H9 (cell line): ENCODE results near the gene ZNF800. TPM values are rescaled to one million over a fixed set of nuclear protein-coding genes. Genes with fewer than 3 reads are reported as not detected.

Experiments used
- DNase-seq: peaks from one replicate; pipeline ENCODE4 v3.0.0-alpha.2; 2017
- H2AFZ ChIP-seq: one replicate; pipeline ENCODE4 v1.6.1; 2013; ENCODE audit warnings: mild to moderate bottlenecking, low read length, control low read depth, moderate library complexity
- H2AK5ac ChIP-seq: 2 replicates; pipeline ENCODE4 v1.6.1; 2013; ENCODE audit warnings: low read length, control low read depth, mixed read lengths; ENCODE audit not compliant: insufficient read length
- H2BK120ac ChIP-seq: one replicate; pipeline ENCODE4 v1.6.1; 2013; ENCODE audit warnings: low read depth, mild to moderate bottlenecking, low read length, control low read depth, inconsistent platforms; ENCODE audit not compliant: poor library complexity, severe bottlenecking
- H2BK12ac ChIP-seq: 2 replicates; pipeline ENCODE4 v1.6.1; 2013; ENCODE audit warnings: low read length, control low read depth, mixed read lengths, low read depth; ENCODE audit not compliant: insufficient read length
- H2BK15ac ChIP-seq: 2 replicates; pipeline ENCODE4 v1.6.1; 2013; ENCODE audit warnings: low read depth, low read length, control low read depth
- H2BK20ac ChIP-seq: one replicate; pipeline ENCODE4 v1.6.1; 2013; ENCODE audit warnings: low read depth, mild to moderate bottlenecking, low read length, control low read depth, inconsistent platforms; ENCODE audit not compliant: poor library complexity, severe bottlenecking
- H2BK5ac ChIP-seq: 2 replicates; pipeline ENCODE4 v1.6.1; 2013; ENCODE audit warnings: low read length, control low read depth, mixed read lengths; ENCODE audit not compliant: insufficient read length
- H3K14ac ChIP-seq: 2 replicates; pipeline ENCODE4 v1.6.1; 2013; ENCODE audit warnings: low read length, control low read depth; ENCODE audit not compliant: insufficient read depth
- H3K18ac ChIP-seq: 2 replicates; pipeline ENCODE4 v1.6.1; 2013; ENCODE audit warnings: low read depth, mild to moderate bottlenecking, mixed read lengths, low read length, control low read depth; ENCODE audit not compliant: insufficient read length
- H3K23ac ChIP-seq: 2 replicates; pipeline ENCODE4 v1.6.1; 2013; ENCODE audit warnings: low read length, control low read depth, mixed read lengths, low read depth; ENCODE audit not compliant: insufficient read length
- H3K23me2 ChIP-seq: 2 replicates; pipeline ENCODE4 v1.6.1; 2013; ENCODE audit warnings: low read depth, mild to moderate bottlenecking, mixed read lengths, low read length, control low read depth; ENCODE audit not compliant: insufficient read length, poor library complexity, severe bottlenecking
- H3K27ac ChIP-seq: 2 replicates; pipeline ENCODE4 v1.5.1; 2013; ENCODE audit warnings: low read length, control low read depth, mixed read lengths, low read depth; ENCODE audit not compliant: insufficient read length
- H3K27me3 ChIP-seq: 2 replicates; pipeline ENCODE4 v1.6.1; 2013; ENCODE audit warnings: low read length, control low read depth, inconsistent platforms; ENCODE audit not compliant: insufficient read depth
- H3K4ac ChIP-seq: 2 replicates; pipeline ENCODE4 v1.6.1; 2013; ENCODE audit warnings: low read depth, mild to moderate bottlenecking, control low read depth, inconsistent platforms, low read length, moderate library complexity
- H3K4me1 ChIP-seq: 2 replicates; pipeline ENCODE4 v1.6.1; 2013; ENCODE audit warnings: low read length, control low read depth, inconsistent platforms; ENCODE audit not compliant: insufficient read depth
- H3K4me2 ChIP-seq: 2 replicates; pipeline ENCODE4 v1.6.1; 2013; ENCODE audit warnings: low read length, control low read depth, mixed read lengths; ENCODE audit not compliant: insufficient read length, insufficient read depth
- H3K56ac ChIP-seq: 2 replicates; pipeline ENCODE4 v1.6.1; 2013; ENCODE audit warnings: low read depth, mild to moderate bottlenecking, mixed read lengths, low read length, control low read depth; ENCODE audit not compliant: insufficient read length
- H3K79me1 ChIP-seq: 2 replicates; pipeline ENCODE4 v1.6.1; 2013; ENCODE audit warnings: low read depth, mild to moderate bottlenecking, moderate library complexity, low read length, control low read depth, inconsistent platforms; ENCODE audit not compliant: insufficient read depth, poor library complexity, severe bottlenecking
- H3K79me2 ChIP-seq: 2 replicates; pipeline ENCODE4 v1.6.1; 2013; ENCODE audit warnings: low read length, control low read depth, inconsistent platforms; ENCODE audit not compliant: insufficient read depth
- H3K9ac ChIP-seq: 2 replicates; pipeline ENCODE4 v1.6.1; 2013; ENCODE audit warnings: low read length, control low read depth, mixed read lengths; ENCODE audit not compliant: insufficient read length; ENCODE audit errors: extremely low read depth
- H3K9me3 ChIP-seq: one replicate; pipeline ENCODE4 v1.6.1; 2013; ENCODE audit warnings: low read depth, low read length, inconsistent platforms; ENCODE audit not compliant: control insufficient read depth
- H3T11ph ChIP-seq: one replicate; pipeline ENCODE4 v1.6.1; 2013; ENCODE audit warnings: mild to moderate bottlenecking, low read length, control low read depth, inconsistent platforms
- H4K20me1 ChIP-seq: one replicate; pipeline ENCODE4 v1.6.1; 2013; ENCODE audit not compliant: control insufficient read depth, insufficient read length, insufficient read depth
- H4K5ac ChIP-seq: 2 replicates; pipeline ENCODE4 v1.6.1; 2013; ENCODE audit warnings: low read depth, mild to moderate bottlenecking, mixed read lengths, low read length, control low read depth; ENCODE audit not compliant: insufficient read length
- H4K8ac ChIP-seq: replicated peaks from 2 replicates; pipeline ENCODE4 v1.6.1; 2013; ENCODE audit warnings: low read length, control low read depth, mixed read lengths, low read depth; ENCODE audit not compliant: insufficient read length
- H4K91ac ChIP-seq: 2 replicates; pipeline ENCODE4 v1.6.1; 2013; ENCODE audit warnings: low read depth, mild to moderate bottlenecking, moderate library complexity, mixed read lengths, low read length, control low read depth; ENCODE audit not compliant: insufficient read length
- H3K27ac Mint-ChIP-seq, 3 experiments: 2 replicates in 2 of 3; 3 replicates in 1 of 3; pipeline ENCODE4 v1.8.0; 2020 to 2021; ENCODE audit warnings: mixed read lengths in 3 of 3, mild to moderate bottlenecking in 1 of 3, moderate library complexity in 1 of 3
- H3K27me3 Mint-ChIP-seq: 2 replicates; pipeline ENCODE4 v1.8.0; 2021; ENCODE audit warnings: low read depth, mild to moderate bottlenecking, moderate library complexity, mixed read lengths
- H3K36me3 Mint-ChIP-seq, 3 experiments: 2 replicates in 2 of 3; 3 replicates in 1 of 3; pipeline ENCODE4 v1.8.0; 2020 to 2021; ENCODE audit warnings: low read depth in 3 of 3, mixed read lengths in 3 of 3; ENCODE audit not compliant: insufficient read depth in 1 of 3
- H3K4me1 Mint-ChIP-seq, 2 experiments: 2 replicates each; pipeline ENCODE4 v1.8.0; 2020; ENCODE audit warnings: mixed read lengths in 2 of 2
- H3K4me3 Mint-ChIP-seq, 2 experiments: 2 replicates in 1 of 2; 3 replicates in 1 of 2; pipeline ENCODE4 v1.8.0; 2020 to 2021; ENCODE audit warnings: mild to moderate bottlenecking in 2 of 2, mixed read lengths in 2 of 2, moderate library complexity in 1 of 2
- H3K9me3 Mint-ChIP-seq, 2 experiments: 2 replicates in 1 of 2; 3 replicates in 1 of 2; pipeline ENCODE4 v1.8.0; 2020; ENCODE audit warnings: mild to moderate bottlenecking in 2 of 2, mixed read lengths in 2 of 2, moderate library complexity in 1 of 2
- WGBS: extraction: QIAGEN DNeasy Blood & Tissue Kit; methylation state at CpG from one replicate; pipeline ENCODE4 v1.1.7; 2013; ENCODE audit warnings: missing lambda C conversion rate, low lambda C conversion rate, mixed read lengths; ENCODE audit not compliant: insufficient read length; ENCODE audit errors: extremely low coverage; 5-methylcytosine and 5-hydroxymethylcytosine counted together
- total RNA-seq: library from RNA; stranded (reverse); gene quantifications from 2 replicates; pipeline ENCODE4 v1.2.1, GENCODE V29; 2021
- TF ChIP-seq, protein P1 (sequence below): fragments of 200-600 bp; sonication (generic); conservative IDR thresholded peaks from 3 replicates; pipeline ENCODE4 v1.8.0; 2021; ENCODE audit warnings: antibody characterized with exemption, mild to moderate bottlenecking

The ZNF800 gene
- total RNA-seq, 1 experiment from 2014 or later, result 11.0 TPM

DNA sequence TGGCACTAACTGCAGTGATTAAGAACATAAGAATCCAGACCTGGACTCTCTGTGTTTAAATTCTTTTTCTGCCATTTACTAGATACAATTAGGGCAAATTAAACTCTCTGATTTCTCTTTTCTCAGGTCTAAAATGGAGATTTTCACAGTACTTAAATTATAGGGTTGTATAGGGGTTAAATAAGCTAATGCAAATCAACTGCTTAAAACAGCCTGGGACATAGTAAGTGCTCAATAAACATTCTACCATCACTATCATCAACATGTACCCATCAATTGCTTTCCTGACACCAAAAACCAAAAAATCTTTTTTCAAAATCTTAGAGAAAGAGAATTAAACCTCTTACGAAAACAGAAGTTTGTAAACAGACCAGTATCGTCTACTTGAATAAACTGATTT is 4.5 kb downstream of the ZNF800 start:
- H3K79me2 ChIP-seq, result no peaks in the 10 kb centered on the region; the same call in 1 of the 2 replicates

More for the DNA sequence above, 4.5 kb downstream of the ZNF800 start:
- peaks cover 0 to 19% (median 0%) of the 10 kb centered on the region in 3 experiments; a peak in 3 of 7 replicates for H3K36me3 Mint-ChIP-seq
- no peak overlapping the region for H4K5ac ChIP-seq
- H3K18ac ChIP-seq, result no peak overlapping the region
- no peak overlapping the region for H2BK120ac ChIP-seq
- H3K23ac ChIP-seq, result no peak overlapping the region
- no peak overlapping the region for H3K4me3 Mint-ChIP-seq
- no peak overlapping the region for H2BK12ac ChIP-seq
- no peak overlapping the region for H3K9ac ChIP-seq
- no peak overlapping the region for H3K56ac ChIP-seq
- no peaks in the 10 kb centered on the region for H3K9me3 ChIP-seq
- TF ChIP-seq, protein P1, sequence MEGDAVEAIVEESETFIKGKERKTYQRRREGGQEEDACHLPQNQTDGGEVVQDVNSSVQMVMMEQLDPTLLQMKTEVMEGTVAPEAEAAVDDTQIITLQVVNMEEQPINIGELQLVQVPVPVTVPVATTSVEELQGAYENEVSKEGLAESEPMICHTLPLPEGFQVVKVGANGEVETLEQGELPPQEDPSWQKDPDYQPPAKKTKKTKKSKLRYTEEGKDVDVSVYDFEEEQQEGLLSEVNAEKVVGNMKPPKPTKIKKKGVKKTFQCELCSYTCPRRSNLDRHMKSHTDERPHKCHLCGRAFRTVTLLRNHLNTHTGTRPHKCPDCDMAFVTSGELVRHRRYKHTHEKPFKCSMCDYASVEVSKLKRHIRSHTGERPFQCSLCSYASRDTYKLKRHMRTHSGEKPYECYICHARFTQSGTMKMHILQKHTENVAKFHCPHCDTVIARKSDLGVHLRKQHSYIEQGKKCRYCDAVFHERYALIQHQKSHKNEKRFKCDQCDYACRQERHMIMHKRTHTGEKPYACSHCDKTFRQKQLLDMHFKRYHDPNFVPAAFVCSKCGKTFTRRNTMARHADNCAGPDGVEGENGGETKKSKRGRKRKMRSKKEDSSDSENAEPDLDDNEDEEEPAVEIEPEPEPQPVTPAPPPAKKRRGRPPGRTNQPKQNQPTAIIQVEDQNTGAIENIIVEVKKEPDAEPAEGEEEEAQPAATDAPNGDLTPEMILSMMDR, result no peak
- H3K9me3 Mint-ChIP-seq, result no peaks in the 10 kb centered on the region; a peak in 2 of 5 replicates
- no peak overlapping the region for H3K4ac ChIP-seq
- no peak overlapping the region for H3T11ph ChIP-seq
- H3K4me2 ChIP-seq, result no peak overlapping the region
- no peaks in the 10 kb centered on the region; the same call in 1 of the 2 replicates for H3K27me3 ChIP-seq
- H3K4me1 ChIP-seq, result no peaks in the 10 kb centered on the region
- no peak overlapping the region for H2BK5ac ChIP-seq
- no peak overlapping the region for H4K8ac ChIP-seq
- no peak for DNase-seq
- no peak overlapping the region for H3K27ac Mint-ChIP-seq
- no peaks in the 10 kb centered on the region for H3K79me1 ChIP-seq
- H2AFZ ChIP-seq, result no peak overlapping the region
- no peak overlapping the region for H2AK5ac ChIP-seq
- H2BK20ac ChIP-seq, result no peak overlapping the region
- H4K20me1 ChIP-seq, result no peaks in the 10 kb centered on the region
- no peak overlapping the region for H2BK15ac ChIP-seq
- no peak overlapping the region for H3K27ac ChIP-seq
- H3K14ac ChIP-seq, result no peak overlapping the region
- H3K27me3 Mint-ChIP-seq, result peaks cover 12% of the 10 kb centered on the region
- H3K4me1 Mint-ChIP-seq, result peaks cover 11 to 13% of the 10 kb centered on the region in 2 experiments
- H3K23me2 ChIP-seq, result peaks cover 6% of the 10 kb centered on the region
- H4K91ac ChIP-seq, result no peak overlapping the region
- WGBS, result no CpG with 5 or more reads among the region's 2 CpGs
